H1 (cell line): ENCODE measurements around the gene RILP. TPM values are rescaled to one million over a fixed set of nuclear protein-coding genes. Genes with fewer than 3 reads are reported as not detected.

Source experiments
- ATF3 ChIP-seq: IDR thresholded peaks from 2 replicates; pipeline ENCODE4 v1.6.1; 2011; ENCODE audit warnings: low read depth, mild to moderate bottlenecking, low read length; ENCODE audit not compliant: insufficient read depth
- BCL11A ChIP-seq, 2 experiments: IDR thresholded peaks; one replicate each; pipeline ENCODE4 v1.6.1; 2011; ENCODE audit warnings: low read depth in 2 of 2, low read length in 2 of 2, mild to moderate bottlenecking in 2 of 2
- CTCF ChIP-seq, 3 experiments: IDR thresholded peaks; 1 replicate in 2 of 3; 2 replicates in 1 of 3; pipeline versions ENCODE4 v1.5.1 to v1.6.1; 2011; ENCODE audit warnings: low read length in 3 of 3, mild to moderate bottlenecking in 3 of 3, inconsistent platforms in 2 of 3, low read depth in 1 of 3, moderate library complexity in 1 of 3; ENCODE audit not compliant: insufficient read depth in 1 of 3; ENCODE audit errors: control extremely low read depth in 1 of 3
- KDM5A ChIP-seq: fragments of 200-600 bp; IDR thresholded peaks from 2 replicates; pipeline ENCODE4 v1.7.1; 2012; ENCODE audit warnings: mild to moderate bottlenecking, low read length, inconsistent platforms, mixed read lengths
- PHF8 ChIP-seq: fragments of 200-600 bp; sonication (generic); conservative IDR thresholded peaks from 2 replicates; pipeline ENCODE4 v1.7.1; 2012; ENCODE audit warnings: low read depth, mild to moderate bottlenecking, inconsistent platforms, low read length, moderate library complexity
- TCF12 ChIP-seq: IDR thresholded peaks from 2 replicates; pipeline ENCODE4 v1.6.1; 2011; ENCODE audit warnings: low read depth, mild to moderate bottlenecking, low read length
- polyA plus RNA-seq, 7 experiments: library from polyadenylated mRNA; depleted of rRNA in 3 of 7; stranded (reverse) in 5 of 7; unstranded in 2 of 7; fragments of >200 nt in 5 of 7; fragments of 200-250 nt in 2 of 7; gene quantifications; 1 replicate in 5 of 7; 2 replicates in 1 of 7; 4 replicates in 1 of 7; pipeline versions ENCODE4 v1.2.1 to v1.2.3, GENCODE V29; 2011 to 2013; ENCODE audit warnings: missing spikeins in 2 of 7, mixed read lengths in 2 of 7
- total RNA-seq: library from RNA; stranded (reverse); fragmentation: NEBNext Ultra II Directional; extraction: Animal tissue kit (Norgen Biotek cat#: 25700); gene quantifications from 2 replicates; pipeline ENCODE4 v1.2.1, GENCODE V29; 2021

The RILP gene
- total and polyA plus RNA-seq, 2 of the 8 experiments (the other 6 are each of a cell fraction or from before 2014, with no cell fraction given), result 6.8 to 7.2 TPM

- TF ChIP-seq ATF3, result no peak
- no peak for TF ChIP-seq BCL11A (IDR thresholded peaks at IDR 0.05; ENCODE audit: low read depth in 2 of 2, low read length in 2 of 2)
- TF ChIP-seq CTCF (IDR thresholded peaks at IDR 0.05; ENCODE audit: control extremely low read depth in 1 of 3, insufficient read depth in 1 of 3, low read depth in 1 of 3, low read length in 3 of 3), result no peak
- TF ChIP-seq KDM5A, result no peak
- no peak for TF ChIP-seq TCF12
- TF ChIP-seq PHF8, result no peak
Observed at GRCh38 chr17:1638171-1638590, 11.5 kb downstream of the RILP start (continued).
